GM18520 (cell line): Measurements from ENCODE around the gene PPIL4.
"Not testable (repeated sequence)": the region's sequence is repeated elsewhere in the genome, so short reads cannot be mapped to it uniquely, and the experiment has no call there.

ENCODE experiments used
- ATAC-seq: cut with Tn5 transposase; IDR thresholded peaks from one replicate; pipeline ENCODE4 v1.9.1; 2021; ENCODE audit not compliant: unreplicated experiment

PPIL4 gene

GRCh38 chr6:149462712-149463111 is 83.1 kb downstream of the PPIL4 start:
- not testable (repeated sequence) for ATAC-seq

GRCh38 chr6:149461670-149462069 is 84.2 kb downstream of the PPIL4 start:
- no peak for ATAC-seq

GRCh38 chr6:149460249-149460648 is 85.6 kb downstream of the PPIL4 start:
- ATAC-seq: not testable (repeated sequence)

- no peak for ATAC-seq
Observed at GRCh38 chr6:149459761-149460160, 86.1 kb downstream of the PPIL4 start.

GRCh38 chr6:149458806-149459205 is 87.0 kb downstream of the PPIL4 start:
- ATAC-seq: no peak

- no peak for ATAC-seq
Observed at GRCh38 chr6:149458196-149458595, 87.6 kb downstream of the PPIL4 start.

- no peak for ATAC-seq
Observed at GRCh38 chr6:149457316-149457884, 88.4 kb downstream of the PPIL4 start.

GRCh38 chr6:149456311-149457021 is 89.4 kb downstream of the PPIL4 start:
- ATAC-seq: no peak

GRCh38 chr6:149455031-149455732 is 90.7 kb downstream of the PPIL4 start:
- no peak for ATAC-seq
